Smooth muscle cell (in vitro differentiated cells): ENCODE data around the gene TMEM163. TPM values are rescaled to one million over a fixed set of nuclear protein-coding genes. Genes with fewer than 3 reads are reported as not detected.

ENCODE experiments used
- DNase-seq: peaks from one replicate; lab custom pipeline; 2025; ENCODE audit not compliant: unreplicated experiment; lab: John Stamatoyannopoulos, UW
- H2AFZ ChIP-seq: fragments of 200-600 bp; sonication (generic); 2 replicates; pipeline ENCODE4 v1.6.0; 2016; ENCODE audit warnings: antibody characterized with exemption, low read depth, mild to moderate bottlenecking
- H3F3A ChIP-seq: fragments of 200-600 bp; sonication (generic); 2 replicates; pipeline ENCODE4 v1.6.0; 2017; ENCODE audit warnings: antibody characterized with exemption, low read depth
- H3K27ac ChIP-seq: fragments of 200-600 bp; sonication (generic); 2 replicates; pipeline ENCODE4 v1.5.1; 2016; ENCODE audit warnings: low read depth, mild to moderate bottlenecking
- H3K27me3 ChIP-seq: fragments of 200-600 bp; sonication (generic); 2 replicates; pipeline ENCODE4 v1.6.1; 2016; ENCODE audit warnings: low read depth, mild to moderate bottlenecking
- H3K36me3 ChIP-seq: fragments of 200-600 bp; sonication (generic); 2 replicates; pipeline ENCODE4 v1.5.1; 2016; ENCODE audit warnings: low read depth
- H3K4me1 ChIP-seq: fragments of 200-600 bp; sonication (generic); 2 replicates; pipeline ENCODE4 v1.5.1; 2016; ENCODE audit warnings: low read depth
- H3K4me2 ChIP-seq: fragments of 200-600 bp; sonication (generic); 2 replicates; pipeline ENCODE4 v1.6.0; 2016; ENCODE audit warnings: mild to moderate bottlenecking
- H3K4me3 ChIP-seq: fragments of 200-600 bp; sonication (generic); 2 replicates; pipeline ENCODE4 v1.5.1; 2016; ENCODE audit warnings: mild to moderate bottlenecking
- H3K79me2 ChIP-seq: fragments of 200-600 bp; sonication (generic); 2 replicates; pipeline ENCODE4 v1.6.0; 2016; ENCODE audit warnings: low read depth, mild to moderate bottlenecking
- H3K9ac ChIP-seq: fragments of 200-600 bp; sonication (generic); 2 replicates; pipeline ENCODE4 v1.6.0; 2016; ENCODE audit warnings: low read depth
- H3K9me3 ChIP-seq: fragments of 200-600 bp; sonication (generic); replicated peaks from 2 replicates; pipeline ENCODE4 v1.5.1; 2016; ENCODE audit warnings: low read depth
- H4K20me1 ChIP-seq: fragments of 200-600 bp; sonication (generic); 2 replicates; pipeline ENCODE4 v1.6.0; 2016; ENCODE audit warnings: low read depth
- CTCF ChIP-seq: fragments of 200-600 bp; sonication (generic); IDR thresholded peaks from 2 replicates; pipeline ENCODE4 v1.5.1; 2017; ENCODE audit warnings: borderline replicate concordance, mild to moderate bottlenecking, antibody characterized with exemption; ENCODE audit not compliant: insufficient read depth, poor library complexity, severe bottlenecking
- WGBS: methylation state at CpG from one replicate; pipeline ENCODE4 v1.1.7; 2016; ENCODE audit warnings: low lambda C conversion rate; 5-methylcytosine and 5-hydroxymethylcytosine counted together
- polyA plus RNA-seq: library from polyadenylated mRNA; unstranded; fragments of >200 nt; fragmentation: Nextera tagmentation; extraction: Ambion mirVana; gene quantifications from 2 replicates; pipeline ENCODE4 v1.2.1, GENCODE V29; 2016
- total RNA-seq: library from RNA; depleted of rRNA; stranded (reverse); fragments of >200 nt; gene quantifications from 2 replicates; pipeline ENCODE4 v1.2.3, GENCODE V29; 2014

Gene TMEM163
- total and polyA plus RNA-seq, 2 experiments from 2014 or later = 0.31 TPM; not detected in 1

DNA sequence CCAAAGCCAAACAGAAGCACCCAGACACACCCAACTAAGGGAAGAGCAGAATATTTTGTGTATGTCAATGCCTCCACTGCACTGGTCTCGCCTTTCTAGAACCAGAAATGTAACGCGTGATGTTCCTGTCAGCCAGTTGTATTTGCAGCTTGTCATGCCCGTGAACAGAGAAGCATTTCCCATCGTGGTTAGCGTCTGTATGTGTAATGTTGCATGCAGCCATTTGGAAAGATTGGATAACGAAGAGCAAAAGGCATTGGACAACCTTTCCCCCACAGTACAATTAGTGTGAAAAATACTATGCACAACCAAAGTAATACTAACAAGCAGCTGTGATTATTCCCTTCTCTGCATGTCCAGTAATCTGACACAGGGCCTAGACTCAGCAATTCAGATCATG, 140.5 kb downstream of the TMEM163 start:
- no peaks in the 10 kb centered on the region for H3K36me3 ChIP-seq
- H3K4me1 ChIP-seq = no peaks in the 10 kb centered on the region
- DNase-seq = no peak
- TF ChIP-seq CTCF = no peak
- H3K27me3 ChIP-seq = no peaks in the 10 kb centered on the region
- H3K27ac ChIP-seq = no peak overlapping the region
- 83% methylated on average over 7 of the region's 7 CpGs for WGBS
- H3K9me3 ChIP-seq = no peaks in the 10 kb centered on the region
- no peak overlapping the region for H3K9ac ChIP-seq
- H4K20me1 ChIP-seq = no peaks in the 10 kb centered on the region
- no peak overlapping the region for H3K4me2 ChIP-seq
- H3K4me3 ChIP-seq = no peak overlapping the region
- no peak overlapping the region for H2AFZ ChIP-seq
- H3F3A ChIP-seq = no peaks in the 10 kb centered on the region
- no peaks in the 10 kb centered on the region for H3K79me2 ChIP-seq

GRCh38 chr2:134576478-134576877, 142.3 kb downstream of the TMEM163 start:
- Histone ChIP-seq H4K20me1 (no peaks in the 10 kb centered on the region), H3K36me3 (no peaks in the 10 kb centered on the region), H2AFZ (no peak overlapping the region), H3K4me2 (no peak overlapping the region), H3K9ac (no peak overlapping the region), H3K79me2 (no peaks in the 10 kb centered on the region), H3K9me3 (no peaks in the 10 kb centered on the region), H3K4me1 (peaks cover 6% of the 10 kb centered on the region), H3K27me3 (no peaks in the 10 kb centered on the region), H3K4me3 (no peak overlapping the region), H3K27ac (no peak overlapping the region), H3F3A (no peaks in the 10 kb centered on the region)
- DNase-seq = no peak
- TF ChIP-seq CTCF = no peak

GRCh38 chr2:134575888-134576287, 142.9 kb downstream of the TMEM163 start:
- Histone ChIP-seq H2AFZ (no peak overlapping the region), H3K4me1 (peaks cover 6% of the 10 kb centered on the region), H3K27me3 (peaks cover 2% of the 10 kb centered on the region), H3K9ac (no peak overlapping the region), H4K20me1 (no peaks in the 10 kb centered on the region), H3K4me3 (no peak overlapping the region), H3K9me3 (no peaks in the 10 kb centered on the region), H3K4me2 (no peak overlapping the region), H3F3A (no peaks in the 10 kb centered on the region), H3K27ac (no peak overlapping the region), H3K79me2 (no peaks in the 10 kb centered on the region), H3K36me3 (no peaks in the 10 kb centered on the region)
- DNase-seq = no peak
- WGBS = 94% methylated on average over 5 of the region's 5 CpGs
- TF ChIP-seq CTCF = no peak

DNA sequence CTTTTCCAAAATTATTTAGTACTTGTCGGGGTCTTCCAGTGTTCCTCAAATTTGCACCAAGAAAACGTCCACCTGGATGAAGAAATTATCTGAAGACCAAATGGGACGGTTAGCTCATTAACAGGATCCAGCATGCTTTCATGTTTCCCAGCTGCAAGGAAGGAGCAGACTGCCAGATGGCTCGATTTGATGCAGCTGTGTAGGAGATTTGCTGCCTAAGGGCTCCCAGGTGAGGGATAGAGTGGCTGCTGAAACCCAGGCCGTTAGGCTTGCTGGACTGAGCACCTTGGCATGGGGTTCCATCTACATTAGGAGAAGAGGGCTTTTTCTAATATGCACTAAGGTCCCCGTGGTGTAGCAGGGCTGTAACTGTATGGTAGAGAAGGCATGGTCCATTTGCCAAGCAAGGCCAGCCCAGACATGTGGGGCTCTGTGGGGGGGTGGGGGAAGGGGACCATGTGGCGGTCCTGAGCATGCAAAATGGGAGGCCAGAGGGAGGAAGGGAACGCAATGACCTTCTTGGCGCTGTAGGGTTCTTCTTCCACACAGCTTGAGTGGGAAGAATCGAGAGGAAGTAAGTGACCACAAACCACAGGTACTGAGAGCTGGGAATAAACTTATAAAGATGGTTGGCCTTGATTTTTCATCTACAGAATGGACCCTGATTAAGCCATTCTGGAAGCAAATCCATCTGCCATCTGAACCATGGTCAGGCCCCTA, 144.0 kb downstream of the TMEM163 start:
- no peak overlapping the region for H3K9ac ChIP-seq
- no peak overlapping the region for H3K4me2 ChIP-seq
- H3K4me3 ChIP-seq = no peak overlapping the region
- H2AFZ ChIP-seq = no peak overlapping the region
- no peak overlapping the region for H3K27ac ChIP-seq
- H3K27me3 ChIP-seq = peaks cover 11% of the 10 kb centered on the region
- 88% methylated on average over 10 of the region's 10 CpGs for WGBS
- no peaks in the 10 kb centered on the region for H4K20me1 ChIP-seq
- DNase-seq = no peak
- no peaks in the 10 kb centered on the region for H3K79me2 ChIP-seq
- H3K36me3 ChIP-seq = no peaks in the 10 kb centered on the region
- no peaks in the 10 kb centered on the region for H3F3A ChIP-seq
- TF ChIP-seq CTCF = no peak
- no peaks in the 10 kb centered on the region for H3K9me3 ChIP-seq
- peaks cover 6% of the 10 kb centered on the region for H3K4me1 ChIP-seq
